ENCODE measurements around the gene RNF44. TPM values are rescaled to one million over a fixed set of nuclear protein-coding genes. Genes with fewer than 3 reads are reported as not detected.
A peak's percentile ranks its signal among the peaks of the same experiment; 100 is the strongest.

The RNF44 gene
- total RNA-seq, 2 experiments from 2014 or later, result 137 TPM

GRCh38 chr5:176538230-176538988 lies 1.2 kb upstream of the RNF44 start:
- ChIA-PET CTCF (interaction anchor here (0.6 to 2.9 kb wide), 10 partner anchors 9 to 122 kb away, joined by 3 to 8 read pairs (median 4); partner anchors contain the start of genes CLTB and FAF2), POLR2A (interaction anchor here (0.8 to 1.3 kb wide), 2 partner anchors 91 to 1021 kb away, joined by 4 read pairs; no protein-coding TSS in a partner anchor)
- peak overlapping the region; percentile 100 for H3K27ac Mint-ChIP-seq
- H3K27me3 Mint-ChIP-seq, result no peaks in the 10 kb centered on the region
- no peaks in the 10 kb centered on the region for H3K9me3 Mint-ChIP-seq
- peak overlapping the region; percentile 94 for H3K4me3 Mint-ChIP-seq
- peaks cover 28% of the 10 kb centered on the region for H3K36me3 Mint-ChIP-seq (ENCODE audit: low read depth)
- DNase-seq, result no peak
- H3K4me1 Mint-ChIP-seq, result peaks cover 64% of the 10 kb centered on the region

- H3K36me3 Mint-ChIP-seq (ENCODE audit: low read depth), result peaks cover 33% of the 10 kb centered on the region
- POLR2A ChIA-PET, result interaction anchor here (0.8 to 1.3 kb wide), 2 partner anchors 90 to 1020 kb away, joined by 4 read pairs; no protein-coding TSS in a partner anchor
- peaks cover 71% of the 10 kb centered on the region for H3K4me1 Mint-ChIP-seq
- H3K27me3 Mint-ChIP-seq, result no peaks in the 10 kb centered on the region
- no peaks in the 10 kb centered on the region for H3K9me3 Mint-ChIP-seq
- CTCF ChIA-PET, result interaction anchor here (0.6 to 2.1 kb wide), 10 partner anchors 9 to 91 kb away, joined by 3 to 8 read pairs (median 3); partner anchors contain the start of gene FAF2
- H3K4me3 Mint-ChIP-seq, result peak overlapping the region; percentile 94
- peak; percentile 99 for DNase-seq
- peak overlapping the region; percentile 100 for H3K27ac Mint-ChIP-seq
Observed at GRCh38 chr5:176537554-176538229, 490 bp upstream of the RNF44 start.

GRCh38 chr5:176536132-176536901 lies 885 bp downstream of the RNF44 start:
- Mint-ChIP-seq H3K27me3 (no peaks in the 10 kb centered on the region), H3K27ac (peak overlapping the region; percentile 100), H3K4me1 (peaks cover 65% of the 10 kb centered on the region), H3K9me3 (no peaks in the 10 kb centered on the region), H3K36me3 (ENCODE audit: low read depth) (peaks cover 35% of the 10 kb centered on the region), H3K4me3 (peak overlapping the region; percentile 94)
- CTCF ChIA-PET, result interaction anchor here (0.6 to 4.8 kb wide), 6 partner anchors 15 to 152 kb away, joined by 3 to 31 read pairs (median 3); partner anchors contain the start of genes CLTB and FAF2
- peak; percentile 89 for DNase-seq
- POLR2A ChIA-PET, result interaction anchor here (0.6 kb wide), 1 partner anchor 88 kb away, joined by 4 read pairs; the partner anchor contains the start of gene FAF2

- DNase-seq, result no peak
- Mint-ChIP-seq H3K27me3 (no peaks in the 10 kb centered on the region), H3K4me3 (peak overlapping the region; percentile 94), H3K27ac (peak overlapping the region; percentile 100), H3K4me1 (peaks cover 62% of the 10 kb centered on the region), H3K9me3 (no peaks in the 10 kb centered on the region), H3K36me3 (ENCODE audit: low read depth) (peaks cover 40% of the 10 kb centered on the region)
- POLR2A ChIA-PET, result no interaction called here
- CTCF ChIA-PET, result interaction anchor here (0.6 to 4.8 kb wide), 4 partner anchors 14 to 151 kb away, joined by 3 to 31 read pairs (median 4); partner anchors contain the start of genes CLTB and FAF2
Observed at GRCh38 chr5:176535664-176536131, 1.5 kb downstream of the RNF44 start.

GRCh38 chr5:176535101-176535663 lies 2.0 kb downstream of the RNF44 start:
- peaks cover 57% of the 10 kb centered on the region for H3K4me1 Mint-ChIP-seq

GRCh38 chr5:176534640-176535039 lies 2.6 kb downstream of the RNF44 start:
- peaks cover 54% of the 10 kb centered on the region for H3K4me1 Mint-ChIP-seq

More at GRCh38 chr5:176535101-176535663, 2.0 kb downstream of the RNF44 start:
- ChIA-PET CTCF (interaction anchor here (1.1 to 4.8 kb wide), 4 partner anchors 8 to 119 kb away, joined by 3 to 31 read pairs (median 10); partner anchors contain the start of genes CLTB and FAF2), POLR2A (interaction anchor here (0.6 kb wide), 1 partner anchor 82 kb away, joined by 4 read pairs; no protein-coding TSS in a partner anchor)
- Mint-ChIP-seq H3K27ac (peak overlapping the region; percentile 100), H3K36me3 (ENCODE audit: low read depth) (peaks cover 40% of the 10 kb centered on the region), H3K27me3 (no peaks in the 10 kb centered on the region), H3K9me3 (no peaks in the 10 kb centered on the region), H3K4me3 (peak overlapping the region; percentile 94)
- peak; percentile 56 for DNase-seq

GRCh38 chr5:176533894-176534611 lies 3.1 kb downstream of the RNF44 start:
- Mint-ChIP-seq H3K27ac (peak overlapping the region; percentile 100), H3K9me3 (no peaks in the 10 kb centered on the region), H3K4me1 (peaks cover 56% of the 10 kb centered on the region), H3K4me3 (peak overlapping the region; percentile 94), H3K27me3 (no peaks in the 10 kb centered on the region), H3K36me3 (ENCODE audit: low read depth) (peaks cover 46% of the 10 kb centered on the region)
- CTCF ChIA-PET, result interaction anchor here (0.7 to 4.8 kb wide), 7 partner anchors 9 to 172 kb away, joined by 3 to 31 read pairs (median 5); partner anchors contain the start of genes FAF2 and KIAA1191
- peak; percentile 72 for DNase-seq
- POLR2A ChIA-PET, result no interaction called here

More at GRCh38 chr5:176534640-176535039, 2.6 kb downstream of the RNF44 start:
- peak overlapping the region; percentile 94 for H3K4me3 Mint-ChIP-seq
- ChIA-PET POLR2A (interaction anchor here (0.6 kb wide), 1 partner anchor 82 kb away, joined by 4 read pairs; no protein-coding TSS in a partner anchor), CTCF (interaction anchor here (0.7 to 4.8 kb wide), 5 partner anchors 9 to 118 kb away, joined by 4 to 31 read pairs (median 5); partner anchors contain the start of gene FAF2)
- H3K9me3 Mint-ChIP-seq, result no peaks in the 10 kb centered on the region
- no peak for DNase-seq
- peaks cover 42% of the 10 kb centered on the region for H3K36me3 Mint-ChIP-seq (ENCODE audit: low read depth)
- H3K27ac Mint-ChIP-seq, result peak overlapping the region; percentile 100
- H3K27me3 Mint-ChIP-seq, result no peaks in the 10 kb centered on the region

- POLR2A ChIA-PET, result no interaction called here
- CTCF ChIA-PET, result interaction anchor here (1.0 to 4.8 kb wide), 5 partner anchors 10 to 171 kb away, joined by 3 to 31 read pairs (median 5); partner anchors contain the start of genes FAF2 and KIAA1191
- H3K4me3 Mint-ChIP-seq, result peak overlapping the region; percentile 94
- no peaks in the 10 kb centered on the region for H3K9me3 Mint-ChIP-seq
- H3K36me3 Mint-ChIP-seq (ENCODE audit: low read depth), result peaks cover 51% of the 10 kb centered on the region
- DNase-seq, result no peak
- H3K27me3 Mint-ChIP-seq, result no peaks in the 10 kb centered on the region
- peaks cover 53% of the 10 kb centered on the region for H3K4me1 Mint-ChIP-seq
- H3K27ac Mint-ChIP-seq, result peak overlapping the region; percentile 100
Observed at GRCh38 chr5:176533390-176533789, 3.8 kb downstream of the RNF44 start.

- peak overlapping the region; percentile 94 for H3K4me3 Mint-ChIP-seq
- ChIA-PET CTCF (interaction anchor here (1.0 to 4.8 kb wide), 4 partner anchors 11 to 171 kb away, joined by 3 to 31 read pairs (median 8); partner anchors contain the start of genes FAF2 and KIAA1191), POLR2A (no interaction called here)
- H3K27me3 Mint-ChIP-seq, result no peaks in the 10 kb centered on the region
- peaks cover 57% of the 10 kb centered on the region for H3K36me3 Mint-ChIP-seq (ENCODE audit: low read depth)
- DNase-seq, result no peak
- H3K27ac Mint-ChIP-seq, result peak overlapping the region; percentile 100
- peaks cover 53% of the 10 kb centered on the region for H3K4me1 Mint-ChIP-seq
- no peaks in the 10 kb centered on the region for H3K9me3 Mint-ChIP-seq
Observed at GRCh38 chr5:176532795-176533194, 4.4 kb downstream of the RNF44 start.

GRCh38 chr5:176531902-176532493 lies 5.2 kb downstream of the RNF44 start:
- peaks cover 62% of the 10 kb centered on the region for H3K36me3 Mint-ChIP-seq (ENCODE audit: low read depth)
- H3K4me1 Mint-ChIP-seq, result peaks cover 53% of the 10 kb centered on the region
- peak overlapping the region; percentile 82 for H3K4me3 Mint-ChIP-seq
- ChIA-PET POLR2A (no interaction called here), CTCF (interaction anchor here (0.6 to 4.8 kb wide), 5 partner anchors 11 to 115 kb away, joined by 3 to 31 read pairs (median 7); partner anchors contain the start of gene FAF2)
- H3K27ac Mint-ChIP-seq, result peak overlapping the region; percentile 25
- no peak for DNase-seq
- no peaks in the 10 kb centered on the region for H3K9me3 Mint-ChIP-seq
- H3K27me3 Mint-ChIP-seq, result no peaks in the 10 kb centered on the region

All from activated CD4-positive, alpha-beta T cell treated with anti-CD3 and anti-CD28 coated beads, Interleukin-2, amount 10 ng/mL, durations not matched to agents 7 days and 5 days (primary cell).